ENCODE measurements around the gene GPC6.

GPC6 gene

GRCh38 chr13:94088742-94089141 is 862.1 kb downstream of the GPC6 start:
- H3K9me3 ChIP-seq (ENCODE audit: control insufficient read depth in 2 of 2, low read length in 2 of 2): no peaks in the 10 kb centered on the region
- no peak overlapping the region for H3K4me3 ChIP-seq (ENCODE audit: low read length in 2 of 2)
- H3K9ac ChIP-seq (ENCODE audit: low read length in 2 of 2): no peak overlapping the region

GRCh38 chr13:94090773-94091480 is 864.3 kb downstream of the GPC6 start:
- Histone ChIP-seq H3K27me3 (ENCODE audit: control insufficient read depth in 1 of 2, insufficient read depth in 2 of 2, low read length in 2 of 2) (no peaks in the 10 kb centered on the region), H3K9me3 (ENCODE audit: control insufficient read depth in 2 of 2, low read length in 2 of 2) (no peaks in the 10 kb centered on the region), H3K36me3 (ENCODE audit: control insufficient read depth in 2 of 2, insufficient read depth in 2 of 2, low read length in 2 of 2) (no peaks in the 10 kb centered on the region), H3K27ac (ENCODE audit: low read length) (no peak overlapping the region), H3K9ac (ENCODE audit: low read length in 2 of 2) (no peak overlapping the region), H3K4me1 (ENCODE audit: control insufficient read depth, insufficient read depth, low read length) (no peaks in the 10 kb centered on the region), H3K4me3 (ENCODE audit: low read length in 2 of 2) (no peak overlapping the region)

More at GRCh38 chr13:94088742-94089141, 862.1 kb downstream of the GPC6 start:
- Histone ChIP-seq H3K36me3 (ENCODE audit: control insufficient read depth in 2 of 2, insufficient read depth in 2 of 2, low read length in 2 of 2) (no peaks in the 10 kb centered on the region), H3K4me1 (ENCODE audit: control insufficient read depth, insufficient read depth, low read length) (no peaks in the 10 kb centered on the region), H3K27me3 (ENCODE audit: control insufficient read depth in 1 of 2, insufficient read depth in 2 of 2, low read length in 2 of 2) (no peaks in the 10 kb centered on the region), H3K27ac (ENCODE audit: low read length) (no peak overlapping the region)

GRCh38 chr13:94093652-94094315 is 867.2 kb downstream of the GPC6 start:
- no peak overlapping the region for H3K9ac ChIP-seq (ENCODE audit: low read length in 2 of 2)
- H3K27me3 ChIP-seq (ENCODE audit: control insufficient read depth in 1 of 2, insufficient read depth in 2 of 2, low read length in 2 of 2): no peaks in the 10 kb centered on the region
- H3K36me3 ChIP-seq (ENCODE audit: control insufficient read depth in 2 of 2, insufficient read depth in 2 of 2, low read length in 2 of 2): no peaks in the 10 kb centered on the region
- no peaks in the 10 kb centered on the region for H3K9me3 ChIP-seq (ENCODE audit: control insufficient read depth in 2 of 2, low read length in 2 of 2)
- H3K27ac ChIP-seq (ENCODE audit: low read length): no peak overlapping the region
- no peaks in the 10 kb centered on the region for H3K4me1 ChIP-seq (ENCODE audit: control insufficient read depth, insufficient read depth, low read length)
- no peak overlapping the region for H3K4me3 ChIP-seq (ENCODE audit: low read length in 2 of 2)

- Histone ChIP-seq H3K9ac (ENCODE audit: low read length in 2 of 2) (no peak overlapping the region), H3K27ac (ENCODE audit: low read length) (no peak overlapping the region), H3K27me3 (ENCODE audit: control insufficient read depth in 1 of 2, insufficient read depth in 2 of 2, low read length in 2 of 2) (no peaks in the 10 kb centered on the region), H3K4me3 (ENCODE audit: low read length in 2 of 2) (no peak overlapping the region), H3K36me3 (ENCODE audit: control insufficient read depth in 2 of 2, insufficient read depth in 2 of 2, low read length in 2 of 2) (no peaks in the 10 kb centered on the region), H3K4me1 (ENCODE audit: control insufficient read depth, insufficient read depth, low read length) (no peaks in the 10 kb centered on the region), H3K9me3 (ENCODE audit: control insufficient read depth in 2 of 2, low read length in 2 of 2) (no peaks in the 10 kb centered on the region)
Observed at GRCh38 chr13:94109715-94110374, 883.2 kb downstream of the GPC6 start.

- Histone ChIP-seq H3K9ac (ENCODE audit: low read length in 2 of 2) (no peak overlapping the region), H3K27me3 (ENCODE audit: control insufficient read depth in 1 of 2, insufficient read depth in 2 of 2, low read length in 2 of 2) (no peaks in the 10 kb centered on the region), H3K4me1 (ENCODE audit: control insufficient read depth, insufficient read depth, low read length) (no peaks in the 10 kb centered on the region), H3K36me3 (ENCODE audit: control insufficient read depth in 2 of 2, insufficient read depth in 2 of 2, low read length in 2 of 2) (no peaks in the 10 kb centered on the region), H3K4me3 (ENCODE audit: low read length in 2 of 2) (no peak overlapping the region), H3K27ac (ENCODE audit: low read length) (no peak overlapping the region), H3K9me3 (ENCODE audit: control insufficient read depth in 2 of 2, low read length in 2 of 2) (no peaks in the 10 kb centered on the region)
Observed at GRCh38 chr13:94112227-94112626, 885.6 kb downstream of the GPC6 start.

- Histone ChIP-seq H3K9me3 (ENCODE audit: control insufficient read depth in 2 of 2, low read length in 2 of 2) (no peaks in the 10 kb centered on the region), H3K4me1 (ENCODE audit: control insufficient read depth, insufficient read depth, low read length) (no peaks in the 10 kb centered on the region), H3K27ac (ENCODE audit: low read length) (no peak overlapping the region), H3K36me3 (ENCODE audit: control insufficient read depth in 2 of 2, insufficient read depth in 2 of 2, low read length in 2 of 2) (no peaks in the 10 kb centered on the region), H3K4me3 (ENCODE audit: low read length in 2 of 2) (no peak overlapping the region), H3K9ac (ENCODE audit: low read length in 2 of 2) (no peak overlapping the region), H3K27me3 (ENCODE audit: control insufficient read depth in 1 of 2, insufficient read depth in 2 of 2, low read length in 2 of 2) (no peaks in the 10 kb centered on the region)
Observed at GRCh38 chr13:94112731-94113130, 886.1 kb downstream of the GPC6 start.

GRCh38 chr13:94113245-94113644 is 886.6 kb downstream of the GPC6 start:
- Histone ChIP-seq H3K4me3 (ENCODE audit: low read length in 2 of 2) (no peak overlapping the region), H3K4me1 (ENCODE audit: control insufficient read depth, insufficient read depth, low read length) (no peaks in the 10 kb centered on the region), H3K27me3 (ENCODE audit: control insufficient read depth in 1 of 2, insufficient read depth in 2 of 2, low read length in 2 of 2) (no peaks in the 10 kb centered on the region), H3K9me3 (ENCODE audit: control insufficient read depth in 2 of 2, low read length in 2 of 2) (no peaks in the 10 kb centered on the region), H3K9ac (ENCODE audit: low read length in 2 of 2) (no peak overlapping the region), H3K36me3 (ENCODE audit: control insufficient read depth in 2 of 2, insufficient read depth in 2 of 2, low read length in 2 of 2) (no peaks in the 10 kb centered on the region), H3K27ac (ENCODE audit: low read length) (no peak overlapping the region)

GRCh38 chr13:94114166-94114565 is 887.6 kb downstream of the GPC6 start:
- no peaks in the 10 kb centered on the region for H3K9me3 ChIP-seq (ENCODE audit: control insufficient read depth in 2 of 2, low read length in 2 of 2)
- H3K4me1 ChIP-seq (ENCODE audit: control insufficient read depth, insufficient read depth, low read length): no peaks in the 10 kb centered on the region
- no peaks in the 10 kb centered on the region for H3K27me3 ChIP-seq (ENCODE audit: control insufficient read depth in 1 of 2, insufficient read depth in 2 of 2, low read length in 2 of 2)
- no peak overlapping the region for H3K9ac ChIP-seq (ENCODE audit: low read length in 2 of 2)
- no peaks in the 10 kb centered on the region for H3K36me3 ChIP-seq (ENCODE audit: control insufficient read depth in 2 of 2, insufficient read depth in 2 of 2, low read length in 2 of 2)
- H3K4me3 ChIP-seq (ENCODE audit: low read length in 2 of 2): no peak overlapping the region
- no peak overlapping the region for H3K27ac ChIP-seq (ENCODE audit: low read length)

- Histone ChIP-seq H3K9me3 (ENCODE audit: control insufficient read depth in 2 of 2, low read length in 2 of 2) (no peaks in the 10 kb centered on the region), H3K27ac (ENCODE audit: low read length) (no peak overlapping the region), H3K9ac (ENCODE audit: low read length in 2 of 2) (no peak overlapping the region), H3K4me1 (ENCODE audit: control insufficient read depth, insufficient read depth, low read length) (no peaks in the 10 kb centered on the region), H3K27me3 (ENCODE audit: control insufficient read depth in 1 of 2, insufficient read depth in 2 of 2, low read length in 2 of 2) (no peaks in the 10 kb centered on the region), H3K4me3 (ENCODE audit: low read length in 2 of 2) (no peak overlapping the region), H3K36me3 (ENCODE audit: control insufficient read depth in 2 of 2, insufficient read depth in 2 of 2, low read length in 2 of 2) (no peaks in the 10 kb centered on the region)
Observed at GRCh38 chr13:94115054-94115453, 888.4 kb downstream of the GPC6 start.

GRCh38 chr13:94119360-94119936 is 892.8 kb downstream of the GPC6 start:
- Histone ChIP-seq H3K27me3 (ENCODE audit: control insufficient read depth in 1 of 2, insufficient read depth in 2 of 2, low read length in 2 of 2) (no peaks in the 10 kb centered on the region), H3K4me1 (ENCODE audit: control insufficient read depth, insufficient read depth, low read length) (no peaks in the 10 kb centered on the region), H3K36me3 (ENCODE audit: control insufficient read depth in 2 of 2, insufficient read depth in 2 of 2, low read length in 2 of 2) (no peaks in the 10 kb centered on the region), H3K9ac (ENCODE audit: low read length in 2 of 2) (no peak overlapping the region), H3K27ac (ENCODE audit: low read length) (no peak overlapping the region), H3K4me3 (ENCODE audit: low read length in 2 of 2) (no peak overlapping the region), H3K9me3 (ENCODE audit: control insufficient read depth in 2 of 2, low read length in 2 of 2) (no peaks in the 10 kb centered on the region)
